ENCODE measurements around the gene LRATD1.
A peak's percentile ranks its signal among the peaks of the same experiment; 100 is the strongest.
"Not testable (repeated sequence)": the region's sequence is repeated elsewhere in the genome, so short reads cannot be mapped to it uniquely, and the experiment has no call there.

Gene LRATD1

GRCh38 chr2:14632133-14632936 lies at the start of gene LRATD1:
Gene LRATD1, plus strand, starts transcription at chr2:14632717. Its CDS starts 1,263 bp downstream, at chr2:14633980.
- peak; percentile 89 for DNase-seq (ENCODE audit: low spot score)

GRCh38 chr2:14583059-14583458 lies 49.5 kb upstream of the LRATD1 start:
- DNase-seq (ENCODE audit: low spot score) = no peak

GRCh38 chr2:14583802-14584201 lies 48.7 kb upstream of the LRATD1 start:
- DNase-seq (ENCODE audit: low spot score) = no peak

GRCh38 chr2:14587119-14587518 lies 45.4 kb upstream of the LRATD1 start:
- no peak for DNase-seq (ENCODE audit: low spot score)

- DNase-seq (ENCODE audit: low spot score) = no peak
Measured at GRCh38 chr2:14601156-14601770, 31.3 kb upstream of the LRATD1 start.

- DNase-seq (ENCODE audit: low spot score) = no peak
Measured at GRCh38 chr2:14602309-14602708, 30.2 kb upstream of the LRATD1 start.

- no peak for DNase-seq (ENCODE audit: low spot score)
Measured at GRCh38 chr2:14603676-14604075, 28.8 kb upstream of the LRATD1 start.

GRCh38 chr2:14608245-14608644 lies 24.3 kb upstream of the LRATD1 start:
- no peak for DNase-seq (ENCODE audit: low spot score)

- no peak for DNase-seq (ENCODE audit: low spot score)
Measured at GRCh38 chr2:14614017-14614416, 18.5 kb upstream of the LRATD1 start.

GRCh38 chr2:14615121-14615520 lies 17.4 kb upstream of the LRATD1 start:
- no peak for DNase-seq (ENCODE audit: low spot score)

GRCh38 chr2:14615760-14616159 lies 16.8 kb upstream of the LRATD1 start:
- DNase-seq (ENCODE audit: low spot score) = no peak

- no peak for DNase-seq (ENCODE audit: low spot score)
Measured at GRCh38 chr2:14616342-14616741, 16.2 kb upstream of the LRATD1 start.

GRCh38 chr2:14616950-14617349 lies 15.6 kb upstream of the LRATD1 start:
- no peak for DNase-seq (ENCODE audit: low spot score)

GRCh38 chr2:14619441-14619840 lies 13.1 kb upstream of the LRATD1 start:
- DNase-seq (ENCODE audit: low spot score) = no peak

- no peak for DNase-seq (ENCODE audit: low spot score)
Measured at GRCh38 chr2:14621114-14621513, 11.4 kb upstream of the LRATD1 start.

- no peak for DNase-seq (ENCODE audit: low spot score)
Measured at GRCh38 chr2:14621906-14622549, 10.5 kb upstream of the LRATD1 start.

- DNase-seq (ENCODE audit: low spot score) = not testable (repeated sequence)
Measured at GRCh38 chr2:14622550-14622939, 10.0 kb upstream of the LRATD1 start.

GRCh38 chr2:14623237-14623636 lies 9.3 kb upstream of the LRATD1 start:
- DNase-seq (ENCODE audit: low spot score) = no peak

GRCh38 chr2:14626873-14627272 lies 5.6 kb upstream of the LRATD1 start:
- no peak for DNase-seq (ENCODE audit: low spot score)

- DNase-seq (ENCODE audit: low spot score) = no peak
Measured at GRCh38 chr2:14628901-14629300, 3.6 kb upstream of the LRATD1 start.

GRCh38 chr2:14631406-14632040 lies 994 bp upstream of the LRATD1 start:
- no peak for DNase-seq (ENCODE audit: low spot score)

GRCh38 chr2:14633061-14633460 lies 544 bp downstream of the LRATD1 start:
- peak; percentile 22 for DNase-seq (ENCODE audit: low spot score)

Data from D341Med (cell line).